ENCODE results near the gene LAMA5. TPM values are rescaled to one million over a fixed set of nuclear protein-coding genes. Genes with fewer than 3 reads are reported as not detected.

LAMA5 gene
- total RNA-seq, 2 experiments from 2014 or later = 53.3 to 162 TPM

DNA sequence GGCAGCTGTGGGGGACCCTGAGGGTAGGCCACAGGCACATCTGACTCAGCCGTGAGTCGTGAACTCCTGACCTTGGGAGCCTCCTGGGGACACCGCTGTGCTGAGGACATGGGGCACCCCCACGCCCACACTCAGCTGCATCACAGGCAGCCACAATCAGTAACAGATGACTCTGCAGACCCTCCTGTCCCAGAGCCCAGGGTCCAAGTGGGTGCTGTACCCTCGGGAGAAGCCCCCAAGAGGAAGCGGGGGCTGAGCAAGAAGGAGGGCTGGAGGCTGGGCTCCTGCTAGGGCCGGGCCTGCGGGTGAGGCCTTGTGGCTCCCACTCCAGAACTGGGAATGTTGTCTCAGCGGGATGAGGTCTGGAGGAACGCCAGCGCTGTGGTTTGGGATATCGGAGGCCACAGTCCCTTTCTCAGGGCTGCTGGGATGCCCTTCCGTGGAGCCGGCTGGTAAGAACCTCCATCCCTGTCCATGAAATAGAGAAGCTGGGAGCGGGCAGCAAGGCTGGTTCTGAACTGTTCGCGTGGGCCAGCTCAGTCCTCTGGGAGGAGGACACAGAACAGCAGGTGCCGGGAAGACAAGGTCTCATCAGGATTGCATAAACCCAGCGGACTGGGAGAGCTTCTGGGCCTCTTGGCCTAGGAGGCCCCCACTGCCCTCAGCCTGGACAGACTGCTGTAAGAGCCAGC, 3.1 kb upstream of the LAMA5 start:
- H3K9me2 ChIP-seq (ENCODE audit: insufficient read depth, low read length) = no peaks in the 10 kb centered on the region
- peaks cover 32% of the 10 kb centered on the region for H3K4me1 ChIP-seq (ENCODE audit: insufficient read depth, low read length, poor library complexity, severe bottlenecking)
- BruUV-seq (replicated peaks) = no TSS peak
- no peaks in the 10 kb centered on the region for H3K9me3 ChIP-seq (ENCODE audit: low read length)
- H3K79me2 ChIP-seq (ENCODE audit: insufficient read depth, low read depth, low read length) = no peaks in the 10 kb centered on the region
- POLR2A ChIA-PET = interaction anchor here (0.9 kb wide), 1 partner anchor 68 kb away, joined by 4 read pairs; the partner anchor contains the start of gene ADRM1
- no peak overlapping the region for H3K27ac ChIP-seq (ENCODE audit: low read depth, low read length, poor library complexity, severe bottlenecking)
- H4K20me1 ChIP-seq (ENCODE audit: insufficient read depth, low read length) = no peaks in the 10 kb centered on the region
- CTCF ChIA-PET (ENCODE audit: unreplicated experiment) = no interaction called here
- intact Hi-C loops (cut with micrococcal nuclease; ENCODE audit: unreplicated experiment) = no loop called here
- no peak for DNase-seq (ENCODE audit: low spot score)
- no peak overlapping the region for H3K4me2 ChIP-seq (ENCODE audit: low read length)
- H2AFZ ChIP-seq (ENCODE audit: low read length) = no peak overlapping the region
- no peak overlapping the region for H3K4me3 ChIP-seq (ENCODE audit: low read depth, low read length, poor library complexity, severe bottlenecking)
- H3K36me3 ChIP-seq (ENCODE audit: insufficient read depth, low read length) = no peaks in the 10 kb centered on the region
- TF ChIP-seq, protein P1, sequence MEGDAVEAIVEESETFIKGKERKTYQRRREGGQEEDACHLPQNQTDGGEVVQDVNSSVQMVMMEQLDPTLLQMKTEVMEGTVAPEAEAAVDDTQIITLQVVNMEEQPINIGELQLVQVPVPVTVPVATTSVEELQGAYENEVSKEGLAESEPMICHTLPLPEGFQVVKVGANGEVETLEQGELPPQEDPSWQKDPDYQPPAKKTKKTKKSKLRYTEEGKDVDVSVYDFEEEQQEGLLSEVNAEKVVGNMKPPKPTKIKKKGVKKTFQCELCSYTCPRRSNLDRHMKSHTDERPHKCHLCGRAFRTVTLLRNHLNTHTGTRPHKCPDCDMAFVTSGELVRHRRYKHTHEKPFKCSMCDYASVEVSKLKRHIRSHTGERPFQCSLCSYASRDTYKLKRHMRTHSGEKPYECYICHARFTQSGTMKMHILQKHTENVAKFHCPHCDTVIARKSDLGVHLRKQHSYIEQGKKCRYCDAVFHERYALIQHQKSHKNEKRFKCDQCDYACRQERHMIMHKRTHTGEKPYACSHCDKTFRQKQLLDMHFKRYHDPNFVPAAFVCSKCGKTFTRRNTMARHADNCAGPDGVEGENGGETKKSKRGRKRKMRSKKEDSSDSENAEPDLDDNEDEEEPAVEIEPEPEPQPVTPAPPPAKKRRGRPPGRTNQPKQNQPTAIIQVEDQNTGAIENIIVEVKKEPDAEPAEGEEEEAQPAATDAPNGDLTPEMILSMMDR (conservative IDR thresholded peaks at IDR 0.05; ENCODE audit: low read length) = no peak
- no peak for TF ChIP-seq EZH2phosphoT487 (IDR thresholded peaks at IDR 0.05; ENCODE audit: borderline replicate concordance, low read depth, low read length)

DNA sequence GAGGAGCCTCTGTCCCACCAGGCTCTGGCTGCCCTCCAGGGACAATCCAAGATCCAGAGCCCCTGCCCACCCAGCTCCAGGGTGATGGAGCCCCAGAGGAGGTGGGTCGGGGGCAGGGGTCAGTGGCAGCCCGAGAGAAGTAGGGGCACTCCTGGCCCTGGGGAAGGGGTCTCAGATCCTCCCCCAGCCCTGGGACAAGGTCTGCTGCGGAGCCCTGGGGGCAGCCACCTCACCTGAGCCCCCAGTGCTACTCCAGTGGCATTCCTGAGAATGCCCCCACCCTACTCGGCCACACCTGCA, 2.7 kb upstream of the LAMA5 start:
- no peaks in the 10 kb centered on the region for H3K9me3 ChIP-seq (ENCODE audit: low read length)
- H3K9me2 ChIP-seq (ENCODE audit: insufficient read depth, low read length) = no peaks in the 10 kb centered on the region
- DNase-seq (ENCODE audit: low spot score) = no peak
- H3K4me1 ChIP-seq (ENCODE audit: insufficient read depth, low read length, poor library complexity, severe bottlenecking) = peaks cover 34% of the 10 kb centered on the region
- H3K27ac ChIP-seq (ENCODE audit: low read depth, low read length, poor library complexity, severe bottlenecking) = no peak overlapping the region
- H3K79me2 ChIP-seq (ENCODE audit: insufficient read depth, low read depth, low read length) = no peaks in the 10 kb centered on the region
- POLR2A ChIA-PET = interaction anchor here (0.9 kb wide), 1 partner anchor 67 kb away, joined by 4 read pairs; the partner anchor contains the start of gene ADRM1
- intact Hi-C loops (cut with micrococcal nuclease; ENCODE audit: unreplicated experiment) = loop anchor here (5.0 kb wide), 1 partner anchor 47 kb away; no protein-coding TSS in a partner anchor
- CTCF ChIA-PET (ENCODE audit: unreplicated experiment) = no interaction called here
- no peaks in the 10 kb centered on the region for H3K36me3 ChIP-seq (ENCODE audit: insufficient read depth, low read length)
- no peaks in the 10 kb centered on the region for H4K20me1 ChIP-seq (ENCODE audit: insufficient read depth, low read length)
- H2AFZ ChIP-seq (ENCODE audit: low read length) = no peak overlapping the region
- no TSS peak for BruUV-seq (replicated peaks)
- no peak for TF ChIP-seq EZH2phosphoT487 (IDR thresholded peaks at IDR 0.05; ENCODE audit: borderline replicate concordance, low read depth, low read length)
- TF ChIP-seq, protein P1 (conservative IDR thresholded peaks at IDR 0.05; ENCODE audit: low read length) = no peak
- H3K4me3 ChIP-seq (ENCODE audit: low read depth, low read length, poor library complexity, severe bottlenecking) = no peak overlapping the region
- H3K4me2 ChIP-seq (ENCODE audit: low read length) = no peak overlapping the region

Measured in OCI-LY7 (cell line).